Type B pancreatic cell (in vitro differentiated cells): Measurements from ENCODE around the gene SLC36A2. TPM values are rescaled to one million over a fixed set of nuclear protein-coding genes. Genes with fewer than 3 reads are reported as not detected.

ENCODE experiments used
- DNase-seq: peaks from one replicate; pipeline ENCODE4 v3.0.0; 2021; ENCODE audit warnings: mixed read lengths; ENCODE audit not compliant: unreplicated experiment; ENCODE audit errors: extremely low spot score
- H3K27ac Mint-ChIP-seq: 2 replicates; pipeline ENCODE4 v1.8.0; 2021; ENCODE audit warnings: mild to moderate bottlenecking, mixed read lengths
- H3K27me3 Mint-ChIP-seq: 2 replicates; pipeline ENCODE4 v1.8.0; 2021; ENCODE audit warnings: mixed read lengths
- H3K36me3 Mint-ChIP-seq: 2 replicates; pipeline ENCODE4 v1.8.0; 2021; ENCODE audit warnings: mixed read lengths
- H3K4me1 Mint-ChIP-seq: one replicate; pipeline ENCODE4 v1.8.0; 2021; ENCODE audit warnings: mixed read lengths; ENCODE audit not compliant: unreplicated experiment
- H3K4me3 Mint-ChIP-seq: 2 replicates; pipeline ENCODE4 v1.8.0; 2021; ENCODE audit warnings: mild to moderate bottlenecking, mixed read lengths
- H3K9me3 Mint-ChIP-seq: 2 replicates; pipeline ENCODE4 v1.8.0; 2021; ENCODE audit warnings: mixed read lengths
- CTCF ChIP-seq: fragments of 200-600 bp; sonication (generic); conservative IDR thresholded peaks from 2 replicates; pipeline ENCODE4 v1.5.0; 2021; ENCODE audit warnings: antibody characterized with exemption, mild to moderate bottlenecking
- total RNA-seq: library from RNA; stranded (reverse); gene quantifications from 2 replicates; pipeline ENCODE4 v1.2.1, GENCODE V29; 2021; ENCODE audit warnings: low replicate concordance

SLC36A2 gene
- total RNA-seq, 1 donor from 2014 or later = not detected

DNA sequence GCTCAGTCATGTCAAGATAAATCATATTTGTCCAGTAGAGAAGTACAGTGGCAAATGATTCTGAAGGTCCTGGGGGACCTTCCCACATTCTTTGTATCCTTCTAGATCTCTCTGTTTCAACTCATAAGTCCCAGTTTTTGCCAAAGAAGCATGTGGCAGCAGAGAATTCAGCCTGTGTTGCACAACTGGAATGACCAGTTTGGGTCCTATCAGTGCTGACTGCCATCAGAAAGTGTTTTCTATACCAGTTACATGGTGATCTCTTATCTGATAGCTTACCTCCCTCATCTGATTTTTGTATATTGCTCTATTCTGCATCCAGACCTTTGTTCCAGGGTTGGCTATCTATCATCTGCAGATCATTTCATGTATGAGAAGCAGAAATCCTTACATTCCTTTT lies 72.7 kb downstream of the SLC36A2 start:
- no peak for TF ChIP-seq CTCF
- H3K4me3 Mint-ChIP-seq = peak overlapping the region; percentile 10
- peaks cover 5% of the 10 kb centered on the region for H3K9me3 Mint-ChIP-seq
- no peak for DNase-seq
- H3K4me1 Mint-ChIP-seq = no peaks in the 10 kb centered on the region
- H3K36me3 Mint-ChIP-seq = no peaks in the 10 kb centered on the region
- peak overlapping the region; percentile 84 for H3K27ac Mint-ChIP-seq
- no peaks in the 10 kb centered on the region for H3K27me3 Mint-ChIP-seq

GRCh38 chr5:151271336-151271735 lies 76.0 kb downstream of the SLC36A2 start:
- DNase-seq = no peak
- H3K9me3 Mint-ChIP-seq = peaks cover 5% of the 10 kb centered on the region
- no peak overlapping the region for H3K4me3 Mint-ChIP-seq
- H3K27ac Mint-ChIP-seq = no peak overlapping the region
- H3K4me1 Mint-ChIP-seq = no peaks in the 10 kb centered on the region
- H3K36me3 Mint-ChIP-seq = peaks cover 13% of the 10 kb centered on the region
- TF ChIP-seq CTCF = no peak
- no peaks in the 10 kb centered on the region for H3K27me3 Mint-ChIP-seq

DNA sequence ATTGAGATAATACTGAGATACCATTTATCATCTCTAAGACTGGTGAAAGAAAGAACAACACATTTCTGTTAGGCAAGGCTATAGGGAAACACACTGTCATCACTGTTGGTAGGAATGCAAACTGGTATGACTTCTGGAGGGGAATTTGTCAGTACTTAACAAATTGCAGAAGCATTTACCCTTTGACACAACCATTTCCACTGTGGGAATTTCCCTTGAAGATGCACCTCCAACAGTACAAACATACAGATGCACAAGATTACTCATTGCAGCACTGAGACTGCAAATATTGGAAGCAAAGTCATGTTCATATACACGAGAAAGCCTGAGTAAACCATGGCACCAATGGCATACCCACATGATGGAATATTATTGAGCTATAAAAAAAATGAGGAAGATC lies 76.8 kb downstream of the SLC36A2 start:
- Mint-ChIP-seq H3K4me3 (no peak overlapping the region), H3K4me1 (no peaks in the 10 kb centered on the region), H3K27ac (no peak overlapping the region), H3K9me3 (peaks cover 5% of the 10 kb centered on the region), H3K27me3 (no peaks in the 10 kb centered on the region), H3K36me3 (peaks cover 13% of the 10 kb centered on the region)
- no peak for DNase-seq
- no peak for TF ChIP-seq CTCF

DNA sequence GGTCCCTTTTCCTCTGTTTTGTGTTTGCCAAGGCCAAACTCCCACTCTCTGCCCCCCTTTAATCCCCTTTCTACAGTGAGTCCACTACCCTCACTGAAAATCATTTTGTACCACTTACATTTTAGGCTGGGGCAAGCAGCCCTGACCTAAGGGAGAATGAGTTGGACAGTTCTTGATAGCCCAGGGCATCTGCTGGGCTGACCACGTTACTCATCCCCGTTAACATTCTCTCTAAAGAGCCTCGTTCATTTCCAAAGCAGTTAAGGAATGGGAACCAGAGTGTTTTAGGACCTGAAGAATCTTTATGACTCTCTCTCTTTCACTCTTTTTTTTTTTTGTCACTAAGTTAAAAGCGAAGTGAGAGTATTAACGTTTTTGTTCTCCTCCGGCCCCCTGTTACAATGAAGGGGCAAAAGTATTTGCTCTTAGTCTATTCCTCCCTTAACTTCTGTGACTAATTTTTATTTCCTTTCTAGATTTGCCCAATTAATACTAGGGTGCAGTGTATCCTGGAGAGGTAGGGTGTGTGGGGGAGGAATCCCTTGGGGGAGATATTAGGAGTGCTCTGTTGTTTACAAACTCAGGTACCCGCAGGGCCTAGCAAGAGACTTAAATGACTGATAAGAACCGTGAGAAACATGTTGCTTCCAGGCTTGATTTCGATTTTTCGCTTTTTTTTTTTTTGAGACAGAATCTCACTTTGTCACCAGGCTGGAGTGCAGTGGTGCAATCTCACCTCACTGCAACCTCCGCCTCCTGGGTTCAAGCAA lies 79.7 kb downstream of the SLC36A2 start:
- peaks cover 26% of the 10 kb centered on the region for H3K36me3 Mint-ChIP-seq
- H3K9me3 Mint-ChIP-seq = no peaks in the 10 kb centered on the region
- no peak for DNase-seq
- H3K27me3 Mint-ChIP-seq = no peaks in the 10 kb centered on the region
- no peak overlapping the region for H3K4me3 Mint-ChIP-seq
- no peak for TF ChIP-seq CTCF
- no peak overlapping the region for H3K27ac Mint-ChIP-seq
- H3K4me1 Mint-ChIP-seq = peaks cover 8% of the 10 kb centered on the region

Other genes starting within 250 kb of the SLC36A2 start
- 42.8 and 200 TPM in 2 replicates for gene ANXA6, start 189.8 kb downstream of the SLC36A2 start, total RNA-seq
- gene CCDC69, start 123.5 kb downstream of the SLC36A2 start, total RNA-seq = 11.2 and 24.3 TPM in 2 replicates
- gene GM2A, start 94.4 kb downstream of the SLC36A2 start, total RNA-seq = 38.1 and 51.3 TPM in 2 replicates
- gene SLC36A3, start 43.8 kb downstream of the SLC36A2 start, total RNA-seq = not detected in 2 replicates
- gene SLC36A1, start 100.0 kb upstream of the SLC36A2 start, total RNA-seq = 15.5 and 18.2 TPM in 2 replicates
- 0.80 and 1.5 TPM in 2 replicates for gene FAT2, start 243.8 kb upstream of the SLC36A2 start, total RNA-seq